Endometrial microvascular endothelial cells (primary cell): Measurements from ENCODE around the gene SMPD3. TPM values are rescaled to one million over a fixed set of nuclear protein-coding genes. Genes with fewer than 3 reads are reported as not detected.

Experiments
- in situ Hi-C: cut with HindIII; loops from 2 replicates; pipeline ENCODE4 v1.10.0; 2017; ENCODE audit warnings: low sequenced_read_pairs, low pct_unique_long_range_greater_than_20kb; ENCODE audit errors: inconsistent ontology term
- total RNA-seq: library from RNA; depleted of rRNA; stranded (reverse); fragments of >200 nt; gene quantifications from one replicate; pipeline ENCODE4 v1.2.3, GENCODE V29; 2015; ENCODE audit errors: inconsistent ontology term

Gene SMPD3
- total RNA-seq, 1 donor from 2014 or later, result not detected

DNA sequence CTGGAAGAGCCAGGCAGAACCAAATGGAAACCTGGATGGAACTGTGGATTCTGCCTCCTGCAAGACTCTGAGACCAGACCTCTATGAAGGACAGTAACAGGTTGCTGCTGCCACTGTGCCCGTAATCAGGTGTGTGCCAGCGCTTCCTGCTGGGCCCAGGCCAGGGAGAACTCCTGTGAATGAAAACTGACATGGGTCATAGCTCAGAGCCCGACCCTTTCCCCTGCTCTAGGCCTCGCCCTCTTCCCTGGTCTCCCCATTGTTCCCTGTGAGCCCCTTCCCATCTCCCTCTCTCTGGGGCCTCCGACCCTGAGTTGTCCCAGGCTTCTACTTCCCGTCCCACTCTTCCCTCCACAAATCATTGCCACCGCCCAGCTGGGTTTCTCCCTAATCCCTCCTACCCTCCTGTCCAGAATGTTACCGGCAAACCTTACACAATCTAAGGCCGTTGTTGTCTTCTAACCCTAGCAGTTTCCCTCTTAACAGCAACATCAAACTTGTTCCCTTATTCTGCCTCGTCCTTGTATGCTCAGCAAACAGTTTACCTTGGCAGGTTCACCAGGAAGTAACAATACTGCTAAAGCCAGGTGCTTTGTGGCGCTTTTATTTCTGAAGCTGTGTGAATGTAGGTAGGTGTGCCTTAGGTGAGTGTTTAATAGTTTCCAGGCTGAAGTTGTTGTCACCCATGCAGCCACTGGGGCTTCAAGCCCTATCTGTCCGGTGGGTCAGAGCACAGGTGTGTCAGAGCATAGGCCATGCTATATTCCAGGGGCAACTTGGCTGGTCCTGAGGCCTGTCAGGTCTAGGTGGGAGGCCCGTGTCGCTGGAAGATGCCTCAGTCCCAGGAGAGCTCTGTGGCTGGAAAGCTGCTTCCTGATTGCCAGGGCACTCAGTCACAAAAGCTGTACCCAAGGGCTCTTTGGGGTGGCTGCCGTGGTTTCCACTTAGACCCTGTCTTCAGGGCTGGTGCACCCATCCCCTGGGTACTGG lies 32.0 kb downstream of the SMPD3 start:
- in situ Hi-C loops, result no loop called here

DNA sequence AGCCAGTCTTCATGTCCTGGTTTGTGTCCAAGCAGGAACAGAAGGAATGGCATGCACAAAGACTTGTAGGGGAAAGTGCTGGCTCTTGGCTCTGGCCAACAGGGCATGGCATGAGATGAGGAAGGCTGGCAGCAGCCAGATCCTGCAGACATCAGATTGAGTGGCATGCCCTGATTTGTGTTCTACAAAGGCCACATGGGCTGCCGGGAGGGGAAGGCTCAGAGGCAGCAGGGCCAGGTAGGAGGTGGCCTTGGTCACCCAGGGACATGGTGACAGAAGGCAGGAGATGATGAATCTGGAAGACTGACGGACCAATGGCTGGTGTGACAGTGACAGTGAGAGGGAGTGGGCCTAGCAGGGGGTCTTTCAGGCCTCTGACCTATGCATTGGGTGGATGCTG lies 33.7 kb downstream of the SMPD3 start:
- in situ Hi-C loops, result no loop called here

- in situ Hi-C loops, result no loop called here
Observed at GRCh38 chr16:68412061-68412460, 36.2 kb downstream of the SMPD3 start.

DNA sequence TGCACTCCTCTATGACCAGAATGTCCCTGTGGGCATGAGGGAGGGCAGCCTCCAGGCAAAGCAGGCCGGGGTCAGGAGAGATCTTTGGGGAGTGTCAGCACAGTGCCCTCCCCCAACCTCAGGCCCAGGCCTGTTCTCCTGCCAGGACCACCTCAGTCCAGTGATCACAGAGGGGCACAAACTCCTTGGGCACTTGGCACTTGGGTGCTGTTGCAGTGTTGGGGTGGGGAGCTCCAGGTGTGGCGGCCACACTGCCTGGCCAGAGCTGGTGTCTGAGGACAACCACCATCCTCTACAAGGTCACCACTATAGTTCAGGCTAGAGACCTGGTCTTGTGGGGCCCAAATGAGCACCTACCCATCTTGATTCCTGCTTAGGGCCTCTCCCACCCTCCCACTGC lies 37.2 kb downstream of the SMPD3 start:
- in situ Hi-C loops, result no loop called here

- in situ Hi-C loops, result no loop called here
Observed at GRCh38 chr16:68408967-68409366, 39.3 kb downstream of the SMPD3 start.

DNA sequence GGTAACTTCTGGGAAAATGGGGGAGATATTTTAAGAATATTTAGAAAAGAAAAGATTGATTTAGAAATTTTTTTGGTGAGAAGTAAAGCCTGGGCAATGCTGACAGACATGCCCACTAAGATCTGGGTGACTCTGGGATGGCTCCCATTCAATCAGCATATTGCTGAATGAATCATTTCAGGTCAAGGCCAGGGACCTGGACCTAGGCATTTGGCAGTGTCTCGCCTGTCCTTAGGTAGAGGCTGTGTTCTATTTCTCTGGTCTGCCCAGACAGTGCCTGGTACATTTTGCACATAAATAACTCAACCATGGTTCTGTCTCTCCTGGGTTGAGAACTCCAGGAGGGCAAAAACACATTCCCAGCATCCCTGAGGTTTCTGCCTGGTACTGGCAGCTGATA lies 39.9 kb downstream of the SMPD3 start:
- in situ Hi-C loops, result no loop called here

GRCh38 chr16:68406458-68407152 lies 41.7 kb downstream of the SMPD3 start:
- in situ Hi-C loops, result no loop called here

- in situ Hi-C loops, result no loop called here
Observed at GRCh38 chr16:68404736-68405345, 43.5 kb downstream of the SMPD3 start.

GRCh38 chr16:68403704-68404103 lies 44.6 kb downstream of the SMPD3 start:
- in situ Hi-C loops, result no loop called here

- in situ Hi-C loops, result no loop called here
Observed at GRCh38 chr16:68403177-68403576, 45.1 kb downstream of the SMPD3 start.

GRCh38 chr16:68402748-68403040 lies 45.6 kb downstream of the SMPD3 start:
- in situ Hi-C loops, result no loop called here

DNA sequence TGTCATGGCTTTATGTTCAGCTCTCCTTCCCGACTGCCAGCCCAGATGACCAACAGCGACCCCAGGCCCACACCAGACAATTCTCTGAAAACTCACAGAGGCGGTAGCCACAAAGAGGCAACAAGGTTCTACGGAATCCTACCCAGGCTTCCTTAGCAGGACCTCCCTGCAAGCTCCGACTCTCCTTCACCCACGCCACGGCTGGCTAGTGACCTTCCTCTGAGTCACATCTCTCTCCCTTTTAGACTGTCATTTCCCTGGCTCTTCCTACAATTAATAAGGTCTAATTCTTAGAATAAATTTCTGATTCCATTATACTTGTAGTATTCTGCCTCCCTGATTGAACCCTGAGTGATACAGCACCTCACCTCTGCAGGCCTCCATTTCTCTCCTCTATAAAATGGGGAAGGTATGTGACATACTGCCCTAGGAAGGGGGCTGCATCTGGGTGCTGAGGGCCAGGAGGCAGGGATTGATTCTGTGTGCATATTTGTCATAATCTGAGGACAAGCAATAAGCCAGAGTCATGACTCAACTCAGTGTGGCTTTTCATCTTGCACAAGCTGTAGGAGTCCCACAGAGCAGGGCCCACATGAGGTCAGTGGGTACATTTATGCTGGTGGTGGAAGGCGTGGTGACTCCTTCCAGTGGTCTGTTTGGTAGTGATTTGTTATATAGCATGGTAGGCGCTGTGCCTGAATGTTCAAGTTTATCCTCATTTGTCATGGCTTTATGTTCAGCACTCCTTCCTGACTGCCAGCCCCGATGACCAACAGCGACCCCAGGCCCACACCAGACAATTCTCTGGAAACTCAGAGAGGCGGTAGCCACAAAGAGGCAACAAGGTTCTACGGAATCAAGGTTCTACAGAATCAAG lies 46.2 kb downstream of the SMPD3 start:
- in situ Hi-C loops, result no loop called here

DNA sequence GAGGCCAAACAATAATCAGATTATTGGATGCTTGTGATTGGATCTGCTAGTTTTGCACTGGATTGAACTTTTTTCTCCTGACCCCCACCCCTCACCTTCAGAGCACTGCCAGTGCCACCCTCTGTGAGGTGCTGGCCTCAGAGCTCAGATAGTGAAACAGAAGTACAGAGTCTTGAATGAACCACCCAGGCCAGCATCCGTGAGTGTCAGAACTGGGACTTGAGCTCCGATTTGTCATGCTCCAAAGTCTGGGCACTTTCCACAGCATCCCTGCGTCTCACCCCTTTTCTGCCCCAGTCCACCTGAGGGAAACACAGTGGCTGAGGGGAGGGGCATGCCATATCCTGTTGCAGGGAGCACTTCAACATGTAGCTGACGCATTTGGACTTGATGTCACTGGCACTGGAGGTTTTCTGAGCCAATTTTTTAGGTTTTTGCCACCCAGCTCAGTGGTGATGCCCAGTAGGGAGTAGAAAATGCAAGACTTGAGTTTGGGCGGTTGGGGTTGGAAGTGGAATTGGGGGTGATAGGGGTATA lies 47.3 kb downstream of the SMPD3 start:
- in situ Hi-C loops, result no loop called here

- in situ Hi-C loops, result no loop called here
Observed at GRCh38 chr16:68400083-68400923, 48.0 kb downstream of the SMPD3 start.

GRCh38 chr16:68399456-68399855 lies 48.9 kb downstream of the SMPD3 start:
- in situ Hi-C loops, result no loop called here

DNA sequence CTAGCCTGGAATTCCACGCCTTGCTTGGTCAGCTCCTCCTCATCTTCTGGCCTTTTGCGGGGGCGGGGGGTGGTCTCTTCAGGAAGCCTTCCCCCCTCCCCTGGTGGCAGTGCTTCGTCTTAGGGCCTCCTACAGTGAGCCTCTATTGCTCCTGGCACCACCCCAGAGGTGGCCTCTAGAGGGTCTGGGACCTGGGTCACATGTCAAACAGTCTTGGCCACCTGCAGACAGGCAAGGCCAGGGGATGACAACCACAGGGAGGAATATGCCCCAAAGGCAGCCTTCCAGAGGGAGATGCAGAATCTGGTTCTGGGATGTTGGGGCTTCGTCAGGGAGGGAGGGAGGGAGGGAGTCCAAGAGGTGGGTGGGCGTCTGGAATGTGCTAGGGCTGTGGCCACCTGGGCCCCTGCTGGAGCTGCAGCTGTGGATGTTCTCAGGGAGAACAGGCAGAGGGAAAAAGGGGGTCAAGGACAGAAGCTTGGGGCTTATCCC lies 50.6 kb downstream of the SMPD3 start:
- in situ Hi-C loops, result no loop called here

DNA sequence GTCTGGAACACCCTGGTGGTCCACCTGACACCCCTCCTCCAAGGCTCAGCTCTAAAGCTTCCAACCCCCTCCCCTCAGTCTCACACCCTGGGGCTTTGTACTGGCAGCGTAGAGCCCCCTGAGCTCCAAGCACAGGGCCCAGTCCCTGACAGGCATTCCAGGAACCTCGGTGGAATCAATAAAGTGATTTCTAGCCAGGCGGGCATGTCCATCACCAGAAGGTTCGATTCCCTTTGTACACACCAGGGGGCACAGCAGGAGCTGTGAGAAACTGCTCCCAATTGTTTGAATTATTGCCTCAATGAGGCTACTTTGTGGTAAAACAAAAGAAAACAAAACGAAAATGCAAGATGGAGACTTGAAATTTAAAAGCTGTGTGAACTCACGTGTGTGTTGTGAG lies 51.8 kb downstream of the SMPD3 start:
- in situ Hi-C loops, result no loop called here

- in situ Hi-C loops, result no loop called here
Observed at GRCh38 chr16:68395815-68396214, 52.5 kb downstream of the SMPD3 start.
